ENCODE results near the gene FAM111B.

Gene FAM111B

GRCh38 chr11:59173080-59173963 lies 66.3 kb downstream of the FAM111B start:
- H3K4me3 ChIP-seq (ENCODE audit: low read depth, low read length) = no peak overlapping the region
- no peak for TF ChIP-seq CTCF (IDR thresholded peaks at IDR 0.05; ENCODE audit: control insufficient read depth, extremely low read depth, insufficient read depth)
- DNase-seq (ENCODE audit: low read depth) = no peak

DNA sequence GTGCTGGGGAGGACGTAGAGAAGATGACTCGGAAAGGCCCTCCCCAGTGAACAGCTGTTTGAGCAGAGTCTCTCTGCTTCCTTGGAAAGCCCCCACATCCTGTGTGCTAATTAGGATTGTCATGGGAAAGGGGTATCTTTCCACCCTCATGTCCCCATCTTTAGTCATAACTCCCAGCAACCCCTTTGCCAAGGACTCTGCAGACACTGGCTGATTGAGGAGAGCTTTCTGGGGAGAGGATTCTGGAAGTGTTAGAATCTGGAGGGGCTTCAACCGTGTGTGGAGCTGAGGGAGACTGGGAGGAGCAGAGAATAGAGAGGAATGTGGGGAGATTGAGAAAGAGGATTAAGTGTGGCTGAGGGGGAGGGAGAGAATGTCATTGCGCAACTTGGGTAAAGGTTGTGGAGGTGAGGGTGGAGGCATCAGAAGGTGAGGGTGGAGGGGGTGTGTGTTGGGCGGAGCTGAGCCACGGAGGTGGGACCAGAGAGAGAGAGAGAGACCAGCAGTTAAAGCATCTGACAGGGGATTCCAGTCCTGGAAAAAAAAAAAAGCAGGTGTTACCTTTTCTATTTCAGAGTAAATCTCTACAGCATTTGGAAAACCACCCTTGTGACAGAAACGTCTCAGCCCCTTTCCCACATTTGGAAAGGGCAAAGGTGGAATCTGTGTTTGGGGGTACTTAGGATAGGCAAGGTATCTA lies 67.1 kb downstream of the FAM111B start:
- no peak for DNase-seq (ENCODE audit: low read depth)
- TF ChIP-seq CTCF (IDR thresholded peaks at IDR 0.05; ENCODE audit: control insufficient read depth, extremely low read depth, insufficient read depth) = no peak
- H3K4me3 ChIP-seq (ENCODE audit: low read depth, low read length) = no peak overlapping the region

- H3K4me3 ChIP-seq (ENCODE audit: low read depth, low read length) = no peak overlapping the region
- TF ChIP-seq CTCF (IDR thresholded peaks at IDR 0.05; ENCODE audit: control insufficient read depth, extremely low read depth, insufficient read depth) = no peak
- DNase-seq (ENCODE audit: low read depth) = no peak
Observed at GRCh38 chr11:59174664-59175033, 67.6 kb downstream of the FAM111B start.

DNA sequence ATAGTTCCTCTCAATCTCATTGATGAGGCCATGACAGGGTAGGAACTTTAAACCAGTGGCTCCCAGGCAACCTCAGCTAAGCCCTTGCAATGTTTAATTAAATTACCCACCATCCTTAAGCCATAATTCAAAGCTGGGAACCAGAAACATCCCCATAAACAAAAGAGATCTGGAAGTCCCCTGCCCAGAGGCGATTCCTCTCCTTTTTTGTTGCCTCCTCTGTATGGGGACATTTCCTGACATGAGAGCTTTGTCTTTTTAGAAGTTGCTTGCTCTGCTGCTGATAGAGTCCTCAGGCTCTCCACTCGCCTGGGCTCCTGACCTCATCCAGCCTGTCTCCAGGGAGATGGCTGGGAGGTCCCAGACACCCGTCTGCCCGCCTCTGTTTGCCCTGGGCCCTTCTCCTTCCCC lies 68.1 kb downstream of the FAM111B start:
- DNase-seq (ENCODE audit: low read depth) = no peak
- TF ChIP-seq CTCF (IDR thresholded peaks at IDR 0.05; ENCODE audit: control insufficient read depth, extremely low read depth, insufficient read depth) = no peak
- no peak overlapping the region for H3K4me3 ChIP-seq (ENCODE audit: low read depth, low read length)

DNA sequence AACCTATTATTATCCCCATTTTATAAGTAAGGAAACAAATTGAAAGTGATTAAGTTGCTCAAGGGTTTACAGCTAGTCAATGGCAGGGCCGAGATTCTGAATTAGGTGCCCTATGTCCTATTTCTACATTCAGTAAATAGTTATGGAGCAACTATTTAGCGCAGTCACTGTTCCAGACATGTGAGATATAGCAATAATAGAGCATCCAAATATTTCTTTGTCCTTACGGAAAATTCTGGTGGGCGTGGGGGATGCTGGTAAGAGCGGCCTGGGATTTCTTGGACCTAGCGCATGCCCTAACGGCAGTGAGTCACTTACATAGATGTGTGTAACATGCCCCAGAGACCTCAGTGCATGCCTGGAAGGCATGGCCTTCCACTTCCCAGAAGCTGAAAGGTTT lies 69.3 kb downstream of the FAM111B start:
- no peak overlapping the region for H3K4me3 ChIP-seq (ENCODE audit: low read depth, low read length)
- TF ChIP-seq CTCF (IDR thresholded peaks at IDR 0.05; ENCODE audit: control insufficient read depth, extremely low read depth, insufficient read depth) = no peak
- no peak for DNase-seq (ENCODE audit: low read depth)

Measured in LNCaP clone FGC (cell line).